Activated naive CD4-positive, alpha-beta T cell treated with anti-CD3 and anti-CD28 coated beads, Interleukin-2, amount 50 U/mL, for 24 hours (primary cell): ENCODE measurements around the gene SEC11C.

Experiments
- H3K27ac Mint-ChIP-seq: one replicate; pipeline ENCODE4 v1.8.0; 2021; ENCODE audit warnings: mild to moderate bottlenecking, mixed read lengths
- H3K27me3 Mint-ChIP-seq: one replicate; pipeline ENCODE4 v1.8.0; 2021; ENCODE audit warnings: mixed read lengths
- H3K36me3 Mint-ChIP-seq: one replicate; pipeline ENCODE4 v1.8.0; 2021; ENCODE audit warnings: mixed read lengths
- H3K4me1 Mint-ChIP-seq: one replicate; pipeline ENCODE4 v1.8.0; 2021; ENCODE audit warnings: mixed read lengths
- H3K4me3 Mint-ChIP-seq: one replicate; pipeline ENCODE4 v1.8.0; 2021; ENCODE audit warnings: mild to moderate bottlenecking, mixed read lengths
- H3K9me3 Mint-ChIP-seq: one replicate; pipeline ENCODE4 v1.8.0; 2021; ENCODE audit warnings: mixed read lengths

Gene SEC11C

DNA sequence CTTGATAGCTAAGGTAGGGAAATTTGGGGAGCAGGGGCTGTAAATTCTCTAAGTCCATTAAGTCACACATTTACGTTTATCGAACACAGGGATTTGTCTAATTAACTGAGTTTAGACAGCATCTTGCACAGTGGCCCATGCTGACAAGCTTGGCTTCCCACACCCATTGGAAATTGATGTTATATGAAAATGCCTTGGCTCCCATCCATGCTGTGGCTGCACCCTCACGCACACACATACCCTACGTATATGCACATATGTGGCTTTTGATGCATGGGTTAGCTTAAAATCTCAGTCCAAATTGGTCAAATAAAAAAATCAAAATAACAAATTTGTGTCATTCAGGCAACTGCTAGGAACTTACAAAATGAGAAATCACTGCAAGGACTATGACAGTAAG, 37.8 kb downstream of the SEC11C start:
- no peak overlapping the region for H3K4me3 Mint-ChIP-seq
- H3K9me3 Mint-ChIP-seq = peaks cover 9% of the 10 kb centered on the region
- peaks cover 2% of the 10 kb centered on the region for H3K36me3 Mint-ChIP-seq
- no peaks in the 10 kb centered on the region for H3K4me1 Mint-ChIP-seq
- H3K27me3 Mint-ChIP-seq = peaks cover 6% of the 10 kb centered on the region
- no peak overlapping the region for H3K27ac Mint-ChIP-seq

- no peaks in the 10 kb centered on the region for H3K4me1 Mint-ChIP-seq
- peaks cover 7% of the 10 kb centered on the region for H3K27me3 Mint-ChIP-seq
- H3K36me3 Mint-ChIP-seq = no peaks in the 10 kb centered on the region
- H3K4me3 Mint-ChIP-seq = no peak overlapping the region
- H3K27ac Mint-ChIP-seq = no peak overlapping the region
- H3K9me3 Mint-ChIP-seq = no peaks in the 10 kb centered on the region
Measured at GRCh38 chr18:59180150-59180845, 40.6 kb downstream of the SEC11C start.

DNA sequence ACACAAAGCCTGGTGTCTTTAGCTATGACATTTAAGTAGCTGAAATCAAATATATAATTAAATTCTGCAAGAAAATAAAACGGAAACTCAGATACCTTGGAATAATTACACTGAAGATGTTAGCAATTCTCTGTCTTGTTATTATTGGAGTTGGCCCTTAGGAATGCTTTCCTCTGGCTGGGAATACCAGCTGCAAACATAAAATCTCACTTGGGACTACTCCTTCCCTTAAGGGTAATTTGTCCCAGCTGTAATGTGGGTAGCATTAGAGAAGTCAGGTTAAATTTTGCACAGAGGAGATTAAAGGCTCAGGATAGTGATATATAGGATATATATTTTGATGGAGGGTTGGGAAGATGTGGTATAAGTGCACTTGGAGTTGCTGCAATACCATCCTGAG, 43.0 kb downstream of the SEC11C start:
- Mint-ChIP-seq H3K27me3 (peaks cover 7% of the 10 kb centered on the region), H3K27ac (no peak overlapping the region), H3K4me3 (no peak overlapping the region), H3K4me1 (no peaks in the 10 kb centered on the region), H3K9me3 (no peaks in the 10 kb centered on the region), H3K36me3 (no peaks in the 10 kb centered on the region)

- H3K36me3 Mint-ChIP-seq = no peaks in the 10 kb centered on the region
- H3K4me3 Mint-ChIP-seq = no peak overlapping the region
- H3K4me1 Mint-ChIP-seq = no peaks in the 10 kb centered on the region
- H3K9me3 Mint-ChIP-seq = no peaks in the 10 kb centered on the region
- no peak overlapping the region for H3K27ac Mint-ChIP-seq
- peaks cover 2% of the 10 kb centered on the region for H3K27me3 Mint-ChIP-seq
Measured at GRCh38 chr18:59189008-59189407, 49.3 kb downstream of the SEC11C start.

DNA sequence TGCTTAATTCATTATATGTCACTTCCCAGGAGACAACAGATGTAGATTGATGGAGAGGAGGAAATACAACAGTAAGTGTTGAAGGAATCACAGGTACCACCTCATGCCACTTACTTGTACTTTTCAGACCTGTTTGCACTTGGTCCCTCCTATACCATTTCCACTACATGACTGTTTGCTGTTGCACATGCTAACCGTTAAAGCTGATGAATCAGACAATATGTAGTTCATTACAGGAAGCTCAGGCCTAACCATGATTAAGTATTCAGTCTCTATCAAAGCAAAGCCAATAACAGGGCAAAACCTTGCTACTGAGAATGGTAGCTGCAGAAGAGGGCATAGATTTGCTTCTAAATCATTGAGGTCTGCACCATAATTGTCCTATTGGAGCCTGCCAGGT, 50.1 kb downstream of the SEC11C start:
- no peak overlapping the region for H3K27ac Mint-ChIP-seq

DNA sequence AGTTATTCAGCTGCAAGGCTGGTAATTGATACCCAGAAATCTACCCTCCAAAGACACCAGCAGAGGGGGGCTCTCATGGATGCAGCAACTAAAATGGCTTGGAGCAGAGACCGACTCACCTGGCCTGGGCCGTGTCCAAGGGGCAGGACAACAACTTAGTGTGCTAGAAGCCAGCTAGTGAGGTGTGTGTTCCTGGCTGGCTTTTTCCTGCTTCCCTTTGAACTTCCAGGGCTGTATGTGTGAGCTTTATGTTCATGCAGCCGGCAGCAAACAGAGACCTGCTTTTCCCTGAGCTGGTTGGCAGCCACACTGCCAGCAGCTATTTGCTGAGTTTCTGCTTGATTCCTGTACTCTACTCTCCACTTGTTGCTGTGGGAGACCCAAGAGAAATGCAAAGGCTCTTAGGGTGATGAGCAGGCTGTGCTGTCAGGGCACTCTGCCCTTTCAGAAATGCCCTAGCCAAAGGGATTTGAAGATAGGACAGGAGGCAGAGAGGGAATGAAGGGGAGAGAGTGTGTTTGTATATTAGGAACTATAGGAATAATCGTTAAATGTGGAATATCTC, 56.6 kb downstream of the SEC11C start:
- no peak overlapping the region for H3K27ac Mint-ChIP-seq
- H3K27me3 Mint-ChIP-seq = peaks cover 12% of the 10 kb centered on the region
- no peak overlapping the region for H3K4me3 Mint-ChIP-seq
- H3K36me3 Mint-ChIP-seq = no peaks in the 10 kb centered on the region
- H3K9me3 Mint-ChIP-seq = no peaks in the 10 kb centered on the region
- H3K4me1 Mint-ChIP-seq = no peaks in the 10 kb centered on the region

More for the DNA sequence above, 50.1 kb downstream of the SEC11C start:
- Mint-ChIP-seq H3K27me3 (no peaks in the 10 kb centered on the region), H3K9me3 (no peaks in the 10 kb centered on the region), H3K4me1 (no peaks in the 10 kb centered on the region), H3K36me3 (no peaks in the 10 kb centered on the region), H3K4me3 (no peak overlapping the region)

DNA sequence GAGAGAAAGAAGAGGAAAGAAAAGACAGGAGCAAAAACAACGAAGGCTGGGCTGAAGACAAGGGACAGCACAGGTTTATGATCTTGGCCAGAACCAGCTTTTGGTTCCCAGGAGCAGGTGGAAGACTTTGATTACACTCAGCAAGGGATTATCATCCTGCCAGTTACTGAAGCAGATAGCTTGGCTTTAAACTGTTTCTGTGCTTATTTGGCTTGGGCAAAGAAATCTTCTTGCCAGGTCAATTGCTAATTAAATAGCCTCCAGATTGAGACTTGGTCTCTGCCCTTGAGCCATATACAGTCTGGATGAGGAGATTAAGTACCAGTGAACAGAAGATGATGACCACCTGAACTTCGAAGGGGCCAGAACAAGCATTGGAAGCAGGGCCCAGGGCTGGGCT, 58.0 kb downstream of the SEC11C start:
- no peaks in the 10 kb centered on the region for H3K36me3 Mint-ChIP-seq
- peaks cover 12% of the 10 kb centered on the region for H3K27me3 Mint-ChIP-seq
- no peak overlapping the region for H3K27ac Mint-ChIP-seq
- no peaks in the 10 kb centered on the region for H3K9me3 Mint-ChIP-seq
- H3K4me3 Mint-ChIP-seq = no peak overlapping the region
- H3K4me1 Mint-ChIP-seq = no peaks in the 10 kb centered on the region

DNA sequence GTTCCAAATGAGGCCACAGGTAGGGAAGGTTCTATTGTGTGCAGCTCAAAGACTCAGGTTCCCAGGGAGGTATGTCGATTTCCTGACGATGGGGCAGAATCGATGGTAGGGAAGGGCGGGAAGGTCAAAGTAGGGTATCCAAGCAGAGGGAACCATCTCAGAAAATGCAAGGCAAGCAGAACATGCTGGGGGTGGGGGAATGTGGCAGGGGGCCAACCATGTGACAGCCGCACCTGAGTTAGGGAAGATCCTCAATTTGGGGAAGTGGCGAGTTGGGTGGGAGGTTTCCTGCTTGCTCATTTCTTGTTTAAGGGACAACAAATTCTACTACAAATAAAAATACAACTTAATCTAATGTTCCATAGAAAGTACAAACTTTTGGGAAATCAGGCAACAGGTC, 58.5 kb downstream of the SEC11C start:
- Mint-ChIP-seq H3K36me3 (no peaks in the 10 kb centered on the region), H3K27me3 (peaks cover 14% of the 10 kb centered on the region), H3K27ac (no peak overlapping the region), H3K9me3 (no peaks in the 10 kb centered on the region), H3K4me1 (no peaks in the 10 kb centered on the region), H3K4me3 (no peak overlapping the region)

GRCh38 chr18:59200787-59201186, 61.1 kb downstream of the SEC11C start:
- Mint-ChIP-seq H3K4me1 (no peaks in the 10 kb centered on the region), H3K9me3 (no peaks in the 10 kb centered on the region), H3K4me3 (no peak overlapping the region), H3K27me3 (peaks cover 13% of the 10 kb centered on the region), H3K36me3 (no peaks in the 10 kb centered on the region), H3K27ac (no peak overlapping the region)

- Mint-ChIP-seq H3K36me3 (no peaks in the 10 kb centered on the region), H3K27ac (no peak overlapping the region), H3K4me3 (no peak overlapping the region), H3K9me3 (no peaks in the 10 kb centered on the region), H3K27me3 (peaks cover 12% of the 10 kb centered on the region), H3K4me1 (no peaks in the 10 kb centered on the region)
Measured at GRCh38 chr18:59202258-59202820, 62.7 kb downstream of the SEC11C start.

DNA sequence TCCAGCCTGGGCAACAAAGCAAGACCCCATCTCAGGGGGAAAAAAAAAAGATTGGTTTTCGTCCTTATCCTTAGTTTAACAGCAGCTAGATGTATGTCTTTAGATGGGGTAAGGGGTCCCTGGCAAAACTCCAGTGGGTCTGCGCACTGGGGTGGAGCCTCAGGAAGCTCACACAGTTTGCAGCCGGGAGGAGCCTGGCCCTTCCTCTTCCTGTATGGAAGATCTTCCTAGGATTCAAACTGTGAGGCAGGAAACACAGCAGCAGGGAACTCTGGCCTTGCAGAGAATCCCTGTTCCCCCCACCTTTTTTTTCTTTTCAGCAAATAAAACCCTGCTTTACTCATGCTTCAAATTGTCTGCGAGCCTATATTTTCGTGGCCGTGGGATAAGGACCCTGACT, 67.8 kb downstream of the SEC11C start:
- no peaks in the 10 kb centered on the region for H3K4me1 Mint-ChIP-seq
- H3K27me3 Mint-ChIP-seq = peaks cover 11% of the 10 kb centered on the region
- no peak overlapping the region for H3K27ac Mint-ChIP-seq
- H3K4me3 Mint-ChIP-seq = no peak overlapping the region
- H3K36me3 Mint-ChIP-seq = no peaks in the 10 kb centered on the region
- no peaks in the 10 kb centered on the region for H3K9me3 Mint-ChIP-seq
